ENCODE results near the gene RIMS3. TPM values are rescaled to one million over a fixed set of nuclear protein-coding genes. Genes with fewer than 3 reads are reported as not detected.

Gene RIMS3
- total RNA-seq, 1 donor from 2014 or later = 7.2 TPM

DNA sequence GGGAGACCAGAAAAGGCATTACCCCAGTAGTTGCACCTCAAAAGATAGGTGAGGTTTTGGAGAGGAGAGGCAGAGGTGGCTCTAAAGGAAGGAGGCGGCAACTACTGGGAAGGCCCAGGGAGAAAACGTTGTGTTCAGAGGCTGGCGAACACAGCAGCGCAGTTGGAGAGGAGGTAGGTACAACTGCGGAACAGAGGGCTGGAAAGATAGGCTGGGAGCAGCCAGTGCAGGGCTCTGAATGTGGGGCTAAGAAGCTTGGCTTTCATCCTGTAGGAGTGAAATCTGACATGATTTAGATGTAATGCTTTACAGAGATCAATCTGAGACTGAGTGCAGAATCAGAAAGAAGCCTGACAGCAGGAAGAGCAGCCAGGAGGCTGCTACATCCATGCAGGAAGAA, 13.0 kb downstream of the RIMS3 start:
- Mint-ChIP-seq H3K27ac (no peak overlapping the region), H3K36me3 (ENCODE audit: insufficient read depth) (no peaks in the 10 kb centered on the region), H3K27me3 (peaks cover 7% of the 10 kb centered on the region), H3K4me1 (ENCODE audit: low read depth) (peaks cover 7% of the 10 kb centered on the region), H3K4me3 (ENCODE audit: low read depth) (no peak overlapping the region), H3K9me3 (ENCODE audit: low read depth) (no peaks in the 10 kb centered on the region)
- TF ChIP-seq, protein P1, sequence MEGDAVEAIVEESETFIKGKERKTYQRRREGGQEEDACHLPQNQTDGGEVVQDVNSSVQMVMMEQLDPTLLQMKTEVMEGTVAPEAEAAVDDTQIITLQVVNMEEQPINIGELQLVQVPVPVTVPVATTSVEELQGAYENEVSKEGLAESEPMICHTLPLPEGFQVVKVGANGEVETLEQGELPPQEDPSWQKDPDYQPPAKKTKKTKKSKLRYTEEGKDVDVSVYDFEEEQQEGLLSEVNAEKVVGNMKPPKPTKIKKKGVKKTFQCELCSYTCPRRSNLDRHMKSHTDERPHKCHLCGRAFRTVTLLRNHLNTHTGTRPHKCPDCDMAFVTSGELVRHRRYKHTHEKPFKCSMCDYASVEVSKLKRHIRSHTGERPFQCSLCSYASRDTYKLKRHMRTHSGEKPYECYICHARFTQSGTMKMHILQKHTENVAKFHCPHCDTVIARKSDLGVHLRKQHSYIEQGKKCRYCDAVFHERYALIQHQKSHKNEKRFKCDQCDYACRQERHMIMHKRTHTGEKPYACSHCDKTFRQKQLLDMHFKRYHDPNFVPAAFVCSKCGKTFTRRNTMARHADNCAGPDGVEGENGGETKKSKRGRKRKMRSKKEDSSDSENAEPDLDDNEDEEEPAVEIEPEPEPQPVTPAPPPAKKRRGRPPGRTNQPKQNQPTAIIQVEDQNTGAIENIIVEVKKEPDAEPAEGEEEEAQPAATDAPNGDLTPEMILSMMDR (IDR thresholded peaks at IDR 0.05; ENCODE audit: unreplicated experiment) = no peak
- DNase-seq (ENCODE audit: low spot score, unreplicated experiment) = no peak

DNA sequence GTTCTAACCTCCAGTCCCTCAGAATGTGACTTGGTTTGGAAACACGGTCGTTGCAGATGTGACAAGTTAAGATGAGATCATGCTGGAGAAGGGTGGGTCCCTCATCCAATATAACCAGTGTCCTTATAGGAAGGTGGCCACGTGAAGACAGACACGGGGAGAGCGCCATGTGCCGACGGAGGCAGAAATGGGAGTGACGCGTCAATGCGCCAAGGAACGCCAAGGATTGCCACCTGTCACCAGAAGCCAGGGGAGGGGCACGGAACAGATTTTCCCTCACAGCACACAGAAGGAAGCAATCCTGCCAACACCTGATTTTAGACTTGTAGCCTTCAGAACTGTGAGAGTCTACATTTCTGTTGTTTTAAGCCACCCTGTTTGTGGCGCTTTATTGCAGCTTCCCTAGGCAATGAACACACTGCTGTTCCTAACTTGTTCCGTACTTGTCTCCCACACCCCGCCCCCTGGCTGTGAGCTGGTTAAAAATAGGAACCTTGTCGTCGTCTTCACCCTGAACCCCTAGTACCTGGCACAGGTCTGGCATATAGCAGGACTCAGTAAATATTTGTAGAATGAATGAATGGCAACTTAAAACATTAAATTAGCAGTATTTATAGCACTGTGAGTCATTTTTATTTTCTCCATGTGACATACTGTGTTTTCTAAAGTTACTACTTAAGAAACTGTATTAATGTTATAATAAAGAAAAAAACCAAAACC, 14.2 kb downstream of the RIMS3 start:
- peaks cover 7% of the 10 kb centered on the region for H3K4me1 Mint-ChIP-seq (ENCODE audit: low read depth)
- H3K9me3 Mint-ChIP-seq (ENCODE audit: low read depth) = no peaks in the 10 kb centered on the region
- no peak for DNase-seq (ENCODE audit: low spot score, unreplicated experiment)
- no peak overlapping the region for H3K27ac Mint-ChIP-seq
- no peaks in the 10 kb centered on the region for H3K36me3 Mint-ChIP-seq (ENCODE audit: insufficient read depth)
- TF ChIP-seq, protein P1 (IDR thresholded peaks at IDR 0.05; ENCODE audit: unreplicated experiment) = no peak
- peaks cover 7% of the 10 kb centered on the region for H3K27me3 Mint-ChIP-seq
- no peak overlapping the region for H3K4me3 Mint-ChIP-seq (ENCODE audit: low read depth)

DNA sequence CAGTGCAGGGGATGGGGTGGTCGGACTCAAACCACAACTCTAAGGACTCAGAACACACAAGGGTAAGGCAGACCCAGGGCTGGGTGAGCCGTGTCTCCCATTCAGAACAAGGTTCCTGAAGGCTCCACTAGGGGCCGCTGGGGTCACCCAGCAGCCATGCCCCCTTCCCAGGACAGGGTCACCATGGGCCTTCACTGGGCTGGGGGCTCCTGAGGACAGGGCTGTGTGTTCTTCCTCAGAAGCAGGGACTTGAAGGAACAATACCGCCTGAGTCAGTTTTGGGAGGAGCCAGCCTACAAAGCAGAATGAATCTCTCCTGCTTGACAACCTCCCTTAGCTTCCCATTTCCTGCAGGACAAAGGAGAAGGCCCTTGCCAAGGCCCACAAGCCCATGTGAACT, 15.4 kb downstream of the RIMS3 start:
- Mint-ChIP-seq H3K27me3 (peaks cover 7% of the 10 kb centered on the region), H3K4me1 (ENCODE audit: low read depth) (peaks cover 7% of the 10 kb centered on the region), H3K36me3 (ENCODE audit: insufficient read depth) (no peaks in the 10 kb centered on the region), H3K9me3 (ENCODE audit: low read depth) (no peaks in the 10 kb centered on the region), H3K27ac (no peak overlapping the region), H3K4me3 (ENCODE audit: low read depth) (no peak overlapping the region)
- DNase-seq (ENCODE audit: low spot score, unreplicated experiment) = no peak
- TF ChIP-seq, protein P1 (IDR thresholded peaks at IDR 0.05; ENCODE audit: unreplicated experiment) = peak; percentile 51

DNA sequence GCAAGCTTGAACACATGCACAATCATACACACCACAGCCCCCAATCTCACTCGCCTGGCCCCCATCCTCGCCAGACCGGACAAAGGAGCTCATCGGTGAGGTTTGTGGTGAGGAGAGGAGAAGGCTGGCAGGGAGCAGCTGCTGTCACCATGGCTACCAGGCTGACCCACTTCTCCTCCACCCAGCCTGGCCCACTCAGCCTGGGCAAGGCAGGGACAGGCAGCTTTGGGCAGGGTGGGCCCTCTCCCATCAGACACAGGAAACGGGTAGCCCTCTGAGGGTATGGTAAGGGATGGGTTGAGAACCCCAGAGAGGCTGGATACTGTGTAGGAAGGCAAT, 15.9 kb downstream of the RIMS3 start:
- Mint-ChIP-seq H3K27ac (no peak overlapping the region), H3K4me3 (ENCODE audit: low read depth) (no peak overlapping the region), H3K36me3 (ENCODE audit: insufficient read depth) (no peaks in the 10 kb centered on the region), H3K27me3 (peaks cover 7% of the 10 kb centered on the region), H3K4me1 (ENCODE audit: low read depth) (peaks cover 4% of the 10 kb centered on the region), H3K9me3 (ENCODE audit: low read depth) (no peaks in the 10 kb centered on the region)
- no peak for DNase-seq (ENCODE audit: low spot score, unreplicated experiment)
- TF ChIP-seq, protein P1 (IDR thresholded peaks at IDR 0.05; ENCODE audit: unreplicated experiment) = no peak

DNA sequence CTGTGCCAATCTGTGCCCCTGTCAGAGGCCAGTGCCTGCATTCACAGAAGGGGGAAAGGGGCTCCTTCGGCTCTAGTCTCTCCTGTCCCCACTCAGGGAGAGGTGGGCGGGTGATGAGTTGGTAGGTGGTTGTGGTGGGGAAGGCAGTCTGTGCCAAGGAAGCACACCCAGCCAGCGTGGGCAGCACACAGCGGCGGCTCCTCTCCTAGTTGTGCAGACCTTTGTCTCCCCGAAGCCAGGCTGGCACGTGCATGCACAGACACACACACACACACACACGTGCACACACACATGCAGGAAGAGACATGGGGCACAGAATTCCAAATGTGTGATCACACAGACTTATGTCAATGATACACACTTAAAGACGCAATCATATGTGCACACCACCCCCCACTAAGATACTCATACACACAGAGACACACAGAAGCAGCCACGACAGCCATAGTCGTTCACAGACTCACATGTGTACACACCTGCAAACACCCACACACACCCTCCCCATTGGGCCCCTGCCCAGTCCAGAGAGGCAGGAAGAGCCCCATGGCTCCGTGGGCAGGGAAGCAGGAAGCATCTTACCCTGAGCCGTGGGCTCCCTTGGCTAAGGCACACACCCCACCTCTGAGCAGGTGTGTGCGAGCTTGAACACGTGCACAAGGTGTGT, 16.4 kb downstream of the RIMS3 start:
- no peak for DNase-seq (ENCODE audit: low spot score, unreplicated experiment)
- Mint-ChIP-seq H3K36me3 (ENCODE audit: insufficient read depth) (no peaks in the 10 kb centered on the region), H3K4me1 (ENCODE audit: low read depth) (no peaks in the 10 kb centered on the region), H3K9me3 (ENCODE audit: low read depth) (no peaks in the 10 kb centered on the region), H3K4me3 (ENCODE audit: low read depth) (no peak overlapping the region), H3K27me3 (peaks cover 4% of the 10 kb centered on the region), H3K27ac (no peak overlapping the region)
- TF ChIP-seq, protein P1 (IDR thresholded peaks at IDR 0.05; ENCODE audit: unreplicated experiment) = no peak

Data from progenitor cell of endocrine pancreas (in vitro differentiated cells).